Colonic mucosa (tissue), 4 donors: ENCODE data around the gene TTC5. TPM values are rescaled to one million over a fixed set of nuclear protein-coding genes. Genes with fewer than 3 reads are reported as not detected.

ENCODE experiments used
- DNase-seq: peaks from one replicate; pipeline ENCODE4 v3.0.0-alpha.2; 2020
- H3K27ac ChIP-seq: fragments of 200-600 bp; one replicate; pipeline ENCODE4 v1.8.0; 2021
- H3K27me3 ChIP-seq: fragments of 200-600 bp; one replicate; pipeline ENCODE4 v1.8.0; 2021
- H3K36me3 ChIP-seq: fragments of 200-600 bp; one replicate; pipeline ENCODE4 v1.8.0; 2021
- H3K4me1 ChIP-seq: fragments of 200-600 bp; one replicate; pipeline ENCODE4 v1.8.0; 2021; ENCODE audit warnings: mild to moderate bottlenecking
- H3K4me3 ChIP-seq: fragments of 200-600 bp; one replicate; pipeline ENCODE4 v1.8.0; 2021
- H3K9ac ChIP-seq, 2 donors: one replicate each; pipeline ENCODE4 v1.7.0; 2013; ENCODE audit warnings: control low read depth in 2 of 2, low read depth in 2 of 2, low read length in 2 of 2
- H3K9me3 ChIP-seq: fragments of 200-600 bp; one replicate; pipeline ENCODE4 v1.8.0; 2021
- CTCF ChIP-seq: fragments of 200-600 bp; IDR thresholded peaks from one replicate; pipeline ENCODE4 v1.8.0; 2022; ENCODE audit warnings: antibody characterized with exemption, mild to moderate bottlenecking
- intact Hi-C: fragments of 100-400 bp; cut with DNase I; formaldehyde crosslinking; loops from one replicate; pipeline ENCODE4 v1.14.1; 2022
- total RNA-seq, 2 donors: library from RNA; stranded (reverse); fragmentation: NEBNext Ultra II Directional in 1 of 2; extraction: Animal tissue kit (Norgen Biotek cat#: 25700) in 1 of 2; gene quantifications; one replicate each; pipeline ENCODE4 v1.2.1, GENCODE V29; 2021
- donor health status: healthy.
- donor health status: DM: no; HTN: no; CAD: no.
- donor health status: DM: no; HTN: no; CAD: no.

The TTC5 gene
- total RNA-seq, 2 donors from 2014 or later, result 10.1 to 12.1 TPM

GRCh38 chr14:20328705-20329104 is 23.0 kb upstream of the TTC5 start:
- H3K9ac ChIP-seq, result no peak overlapping the region
- no peaks in the 10 kb centered on the region for H3K36me3 ChIP-seq
- DNase-seq, result no peak
- no peaks in the 10 kb centered on the region for H3K9me3 ChIP-seq
- H3K4me1 ChIP-seq, result no peaks in the 10 kb centered on the region
- no peak overlapping the region for H3K27ac ChIP-seq
- no peak for TF ChIP-seq CTCF
- intact Hi-C loops, result loop anchor here (5.0 kb wide), 2 partner anchors 279 to 364 kb away; no protein-coding TSS in a partner anchor
- no peaks in the 10 kb centered on the region for H3K27me3 ChIP-seq
- H3K4me3 ChIP-seq, result no peak overlapping the region

- Histone ChIP-seq H3K27ac (no peak overlapping the region), H3K36me3 (no peaks in the 10 kb centered on the region), H3K9ac (peak overlapping the region in 1 of 2 donors; percentile 8), H3K27me3 (no peaks in the 10 kb centered on the region), H3K4me1 (no peaks in the 10 kb centered on the region), H3K4me3 (no peak overlapping the region), H3K9me3 (no peaks in the 10 kb centered on the region)
- DNase-seq, result peak; percentile 33
- TF ChIP-seq CTCF, result peak; percentile 72
- intact Hi-C loops, result loop anchor here (5.0 kb wide), 2 partner anchors 280 to 365 kb away; no protein-coding TSS in a partner anchor
Observed at GRCh38 chr14:20327005-20327869, 21.5 kb upstream of the TTC5 start.

GRCh38 chr14:20317720-20318119 is 12.0 kb upstream of the TTC5 start:
- H3K4me3 ChIP-seq, result no peak overlapping the region
- DNase-seq, result no peak
- no peaks in the 10 kb centered on the region for H3K9me3 ChIP-seq
- H3K9ac ChIP-seq, result no peak overlapping the region
- H3K36me3 ChIP-seq, result peaks cover 10% of the 10 kb centered on the region
- TF ChIP-seq CTCF, result no peak
- intact Hi-C loops, result no loop called here
- no peak overlapping the region for H3K27ac ChIP-seq
- no peaks in the 10 kb centered on the region for H3K27me3 ChIP-seq
- H3K4me1 ChIP-seq, result no peaks in the 10 kb centered on the region

- no peak for TF ChIP-seq CTCF
- Histone ChIP-seq H3K27ac (no peak overlapping the region), H3K4me3 (no peak overlapping the region), H3K27me3 (no peaks in the 10 kb centered on the region), H3K9ac (no peak overlapping the region), H3K4me1 (no peaks in the 10 kb centered on the region), H3K36me3 (peaks cover 10% of the 10 kb centered on the region), H3K9me3 (no peaks in the 10 kb centered on the region)
- intact Hi-C loops, result no loop called here
- DNase-seq, result no peak
Observed at GRCh38 chr14:20314026-20314425, 8.3 kb upstream of the TTC5 start.

- H3K9me3 ChIP-seq, result no peaks in the 10 kb centered on the region
- peaks cover 9% of the 10 kb centered on the region for H3K4me1 ChIP-seq
- H3K27ac ChIP-seq, result no peak overlapping the region
- intact Hi-C loops, result no loop called here
- peak overlapping the region in 1 of 2 donors; percentile 77 for H3K9ac ChIP-seq
- TF ChIP-seq CTCF, result no peak
- H3K4me3 ChIP-seq, result peak overlapping the region; percentile 51
- no peaks in the 10 kb centered on the region for H3K27me3 ChIP-seq
- H3K36me3 ChIP-seq, result peaks cover 5% of the 10 kb centered on the region
- DNase-seq, result no peak
Observed at GRCh38 chr14:20306079-20306423, 300 bp upstream of the TTC5 start.
